HepG2 (cell line): ENCODE measurements around the gene FXYD6. TPM values are rescaled to one million over a fixed set of nuclear protein-coding genes. Genes with fewer than 3 reads are reported as not detected.

Experiments
- ATAC-seq: fragments of 200-7000 bp; cut with Tn5 transposase; 3 replicates; pipeline ENCODE4 v1.9.1; 2020; ENCODE audit warnings: mild to moderate bottlenecking, moderate library complexity
- BruUV-seq: library from RNA; stranded (reverse); fragments of 400-500 nt; replicated peaks from 2 replicates; lab custom pipeline; 2021; lab: Mats Ljungman, UMichigan
- CTCF ChIA-PET: fragments of 300-600 bp; formaldehyde crosslinking; extraction: SDS; loops from one replicate; lab custom pipeline; 2021; ENCODE audit warnings: low total read pairs, inconsistent platforms, low intra/inter-chr PET ratio; lab: Yijun Ruan, JAX
- POLR2A ChIA-PET: fragments of 350-600 bp; sonication (Branson Sonifier 250); formaldehyde crosslinking; loops from one replicate; lab custom pipeline; 2020; ENCODE audit warnings: antibody characterized with exemption, inconsistent platforms; lab: Yijun Ruan, JAX
- DNase-seq: peaks from one replicate; pipeline ENCODE4 v3.0.0-alpha.2; 2015; ENCODE audit warnings: low spot score
- FAIRE-seq: peaks from 3 replicates; lab custom pipeline; 2011; peaks lifted over from hg19 to GRCh38; lab: Jason Lieb, UNC
- H2AFZ ChIP-seq: one replicate; pipeline ENCODE4 v1.6.1; 2011; ENCODE audit warnings: low read length, inconsistent platforms
- H3K27ac ChIP-seq: fragments of 300-600 bp; 3 replicates; pipeline ENCODE4 v1.8.0; 2011; ENCODE audit warnings: mixed run types, mild to moderate bottlenecking, mixed read lengths, low read length, inconsistent platforms; ENCODE audit not compliant: insufficient read depth; ENCODE audit errors: extremely low read length
- H3K27me3 ChIP-seq, 2 experiments: fragments of 200-600 bp in 1 of 2; 2 replicates in 1 of 2; 3 replicates in 1 of 2; pipeline versions ENCODE4 v1.6.0 to v1.8.0; 2011; ENCODE audit warnings: low read length in 2 of 2, mild to moderate bottlenecking in 2 of 2, moderate library complexity in 2 of 2, inconsistent platforms in 1 of 2; ENCODE audit not compliant: insufficient read depth in 2 of 2, control insufficient read depth in 1 of 2
- H3K36me3 ChIP-seq, 2 experiments: fragments of 200-600 bp in 1 of 2; replicated peaks in 1 of 2; 2 replicates in 1 of 2; 3 replicates in 1 of 2; pipeline versions ENCODE4 v1.5.1 to v1.8.0; 2011; ENCODE audit warnings: low read length in 2 of 2, inconsistent platforms in 1 of 2; ENCODE audit not compliant: insufficient read depth in 2 of 2, control insufficient read depth in 1 of 2
- H3K4me1 ChIP-seq: 2 replicates; pipeline ENCODE4 v1.5.1; 2012; ENCODE audit warnings: low read length, inconsistent platforms; ENCODE audit not compliant: insufficient read depth
- H3K4me2 ChIP-seq: 2 replicates; pipeline ENCODE4 v1.6.0; 2011; ENCODE audit warnings: low read depth, low read length, inconsistent platforms
- H3K4me3 ChIP-seq, 3 experiments: fragments of 200-600 bp in 1 of 3; sonication (generic), shearing (Covaris generic) in 1 of 3; replicated peaks in 1 of 3; 2 replicates each; pipeline ENCODE4 v1.5.1; 2011 to 2016; ENCODE audit warnings: low read length in 3 of 3, inconsistent platforms in 2 of 3, low read depth in 2 of 3, mild to moderate bottlenecking in 2 of 3, control low read depth in 1 of 3, mixed read lengths in 1 of 3; ENCODE audit not compliant: insufficient read depth in 1 of 3
- H3K79me2 ChIP-seq: one replicate; pipeline ENCODE4 v1.6.1; 2011; ENCODE audit warnings: low read length, inconsistent platforms; ENCODE audit not compliant: insufficient read depth
- H3K9ac ChIP-seq: 2 replicates; pipeline ENCODE4 v1.6.0; 2011; ENCODE audit warnings: mild to moderate bottlenecking, low read depth, low read length, inconsistent platforms; ENCODE audit not compliant: insufficient read depth
- H3K9me3 ChIP-seq: 2 replicates; pipeline ENCODE4 v1.5.1; 2012; ENCODE audit warnings: mild to moderate bottlenecking, low read length
- H4K20me1 ChIP-seq: 2 replicates; pipeline ENCODE4 v1.6.0; 2011; ENCODE audit warnings: inconsistent platforms, mild to moderate bottlenecking, low read length, moderate library complexity; ENCODE audit not compliant: insufficient read depth
- GZF1 ChIP-seq: sonication (generic); formaldehyde crosslinking; IDR thresholded peaks from 2 replicates; pipeline ENCODE4 v1.5.1; 2020; ENCODE audit warnings: mild to moderate bottlenecking, missing genetic modification reagents
- HMG20A ChIP-seq: IDR thresholded peaks from 2 replicates; pipeline ENCODE4 v1.6.1; 2016; ENCODE audit warnings: borderline replicate concordance
- JUND ChIP-seq: sonication (generic); formaldehyde crosslinking; IDR thresholded peaks from 2 replicates; pipeline ENCODE4 v1.8.0; 2022; ENCODE audit warnings: mild to moderate bottlenecking, missing genetic modification reagents
- KLF11 ChIP-seq: IDR thresholded peaks from 2 replicates; pipeline ENCODE4 v1.6.1; 2016; ENCODE audit warnings: missing compliant biosample characterization
- LBX2 ChIP-seq: sonication (generic); formaldehyde crosslinking; IDR thresholded peaks from 2 replicates; pipeline ENCODE4 v1.5.0; 2020; ENCODE audit warnings: missing genetic modification reagents, mild to moderate bottlenecking, borderline replicate concordance
- NFATC3 ChIP-seq: sonication (generic); formaldehyde crosslinking; IDR thresholded peaks from 2 replicates; pipeline ENCODE4 v1.5.1; 2020; ENCODE audit warnings: mild to moderate bottlenecking, missing genetic modification reagents
- PBX3 ChIP-seq: sonication (generic); formaldehyde crosslinking; IDR thresholded peaks from 2 replicates; pipeline ENCODE4 v1.8.1; 2023; ENCODE audit warnings: missing genetic modification reagents, inconsistent platforms, borderline replicate concordance
- SMARCE1 ChIP-seq: fragments of 450-650 bp; IDR thresholded peaks from 2 replicates; pipeline ENCODE4 v1.6.1; 2017; ENCODE audit warnings: borderline replicate concordance
- THRA ChIP-seq: sonication (generic); formaldehyde crosslinking; IDR thresholded peaks from 2 replicates; pipeline ENCODE4 v1.4.0; 2020; ENCODE audit warnings: missing genetic modification reagents, borderline replicate concordance
- ZFP36 ChIP-seq: fragments of 150-350 bp; IDR thresholded peaks from 2 replicates; pipeline ENCODE4 v1.6.1; 2018; ENCODE audit warnings: borderline replicate concordance, low read length, low read depth; ENCODE audit not compliant: partially characterized antibody
- ZNF251 ChIP-seq: sonication (generic); formaldehyde crosslinking; IDR thresholded peaks from 2 replicates; pipeline ENCODE4 v1.9.0; 2021; ENCODE audit warnings: mild to moderate bottlenecking, missing genetic modification reagents
- ZNF260 ChIP-seq: sonication (generic); formaldehyde crosslinking; IDR thresholded peaks from 2 replicates; pipeline ENCODE4 v1.4.0; 2020; ENCODE audit warnings: missing genetic modification reagents, low read depth, mild to moderate bottlenecking, borderline replicate concordance
- ZNF354B ChIP-seq: sonication (generic); formaldehyde crosslinking; IDR thresholded peaks from 2 replicates; pipeline ENCODE4 v1.8.0; 2022; ENCODE audit warnings: mild to moderate bottlenecking, missing genetic modification reagents
- ZNF770 ChIP-seq: sonication (generic); formaldehyde crosslinking; IDR thresholded peaks from 2 replicates; pipeline ENCODE4 v1.5.0; 2020; ENCODE audit warnings: mild to moderate bottlenecking, missing genetic modification reagents
- ZNF775 ChIP-seq: sonication (generic); formaldehyde crosslinking; IDR thresholded peaks from 2 replicates; pipeline ENCODE4 v1.4.0; 2020; ENCODE audit warnings: missing genetic modification reagents, mild to moderate bottlenecking, moderate library complexity, borderline replicate concordance
- WGBS: methylation state at CpG from one replicate; pipeline ENCODE4 v1.1.6; 2017; ENCODE audit warnings: low lambda C conversion rate; 5-methylcytosine and 5-hydroxymethylcytosine counted together
- in situ Hi-C: cut with HindIII; loops from 2 replicates; pipeline ENCODE4 v1.10.0; 2017; ENCODE audit warnings: low pct_unique_long_range_greater_than_20kb; ENCODE audit not compliant: extremely low pct_ligation_motif_present
- intact Hi-C: fragments of 100-400 bp; cut with micrococcal nuclease; formaldehyde crosslinking; loops from one replicate; pipeline ENCODE4 v1.10.0; 2022; ENCODE audit not compliant: unreplicated experiment
- polyA plus RNA-seq, 8 experiments: library from polyadenylated mRNA; depleted of rRNA in 3 of 8; stranded (reverse) in 7 of 8; unstranded in 1 of 8; fragments of >200 nt; fragmentation: Illumina TruSeq in 4 of 8; extraction: Trizol in 4 of 8; gene quantifications; 2 replicates each; pipeline versions ENCODE4 v1.2.1 to v1.2.3, GENCODE V29; 2011 to 2016; ENCODE audit warnings: low read depth in 4 of 8, missing spikeins in 1 of 8, mixed read lengths in 1 of 8; ENCODE audit not compliant: insufficient read depth in 1 of 8
- total RNA-seq, 5 experiments: library from RNA; depleted of rRNA; stranded (reverse); fragments of >200 nt; fragmentation: Illumina TruSeq; extraction: Trizol; gene quantifications; 2 replicates each; pipeline ENCODE4 v1.2.3, GENCODE V29; 2016; ENCODE audit warnings: low read depth in 1 of 5
- TF ChIP-seq, protein P1 (sequence below): sonication (generic); formaldehyde crosslinking; IDR thresholded peaks from 2 replicates; pipeline ENCODE4 v1.5.1; 2020; ENCODE audit warnings: mild to moderate bottlenecking, missing genetic modification reagents, borderline replicate concordance
- TF ChIP-seq, protein P2 (sequence below): sonication (generic); formaldehyde crosslinking; IDR thresholded peaks from 2 replicates; pipeline ENCODE4 v1.4.0; 2020; ENCODE audit warnings: missing genetic modification reagents

The FXYD6 gene
- total and polyA plus RNA-seq, 2 of the 13 experiments (the other 11 are each of a cell fraction or from before 2014, with no cell fraction given) = not detected

GRCh38 chr11:117838901-117839300 lies 37.6 kb downstream of the FXYD6 start:
- in situ Hi-C loops = loop anchor here (10.0 kb wide), 1 partner anchor 216 kb away; no protein-coding TSS in a partner anchor
- FAIRE-seq (no peak), DNase-seq (no peak), ATAC-seq (no peak)
- WGBS = 0% methylated on average over 8 of the region's 8 CpGs
- Histone ChIP-seq H4K20me1 (no peaks in the 10 kb centered on the region), H3K9ac (no peak overlapping the region), H3K79me2 (no peaks in the 10 kb centered on the region), H3K4me3 (no peak overlapping the region), H3K36me3 (no peaks in the 10 kb centered on the region), H3K27ac (no peak overlapping the region), H3K4me1 (peaks cover 15% of the 10 kb centered on the region), H3K9me3 (no peaks in the 10 kb centered on the region), H2AFZ (no peak overlapping the region), H3K4me2 (no peak overlapping the region), H3K27me3 (peaks cover 13 to 53% of the 10 kb centered on the region in 2 experiments; a peak in 3 of 5 replicates)
- ChIA-PET POLR2A (no interaction called here), CTCF (no interaction called here)
- BruUV-seq = no TSS peak
- intact Hi-C loops = no loop called here
- TF ChIP-seq ZNF260 = no peak
- no peak for TF ChIP-seq JUND (CRISPR knock-in tag)
- TF ChIP-seq KLF11 (CRISPR knock-in tag) = no peak
- no peak for TF ChIP-seq ZNF251 (CRISPR knock-in tag)
- no peak for TF ChIP-seq LBX2
- TF ChIP-seq PBX3 (CRISPR knock-in tag) = no peak
- TF ChIP-seq, protein P1, sequence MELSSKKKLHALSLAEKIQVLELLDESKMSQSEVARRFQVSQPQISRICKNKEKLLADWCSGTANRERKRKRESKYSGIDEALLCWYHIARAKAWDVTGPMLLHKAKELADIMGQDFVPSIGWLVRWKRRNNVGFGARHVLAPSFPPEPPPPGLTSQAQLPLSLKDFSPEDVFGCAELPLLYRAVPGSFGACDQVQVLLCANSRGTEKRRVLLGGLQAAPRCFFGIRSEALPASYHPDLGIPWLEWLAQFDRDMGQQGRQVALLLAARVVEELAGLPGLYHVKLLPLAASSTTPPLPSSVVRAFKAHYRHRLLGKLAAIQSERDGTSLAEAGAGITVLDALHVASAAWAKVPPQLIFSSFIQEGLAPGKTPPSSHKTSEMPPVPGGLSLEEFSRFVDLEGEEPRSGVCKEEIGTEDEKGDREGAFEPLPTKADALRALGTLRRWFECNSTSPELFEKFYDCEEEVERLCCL (CRISPR knock-in tag) = no peak
- TF ChIP-seq, protein P2, sequence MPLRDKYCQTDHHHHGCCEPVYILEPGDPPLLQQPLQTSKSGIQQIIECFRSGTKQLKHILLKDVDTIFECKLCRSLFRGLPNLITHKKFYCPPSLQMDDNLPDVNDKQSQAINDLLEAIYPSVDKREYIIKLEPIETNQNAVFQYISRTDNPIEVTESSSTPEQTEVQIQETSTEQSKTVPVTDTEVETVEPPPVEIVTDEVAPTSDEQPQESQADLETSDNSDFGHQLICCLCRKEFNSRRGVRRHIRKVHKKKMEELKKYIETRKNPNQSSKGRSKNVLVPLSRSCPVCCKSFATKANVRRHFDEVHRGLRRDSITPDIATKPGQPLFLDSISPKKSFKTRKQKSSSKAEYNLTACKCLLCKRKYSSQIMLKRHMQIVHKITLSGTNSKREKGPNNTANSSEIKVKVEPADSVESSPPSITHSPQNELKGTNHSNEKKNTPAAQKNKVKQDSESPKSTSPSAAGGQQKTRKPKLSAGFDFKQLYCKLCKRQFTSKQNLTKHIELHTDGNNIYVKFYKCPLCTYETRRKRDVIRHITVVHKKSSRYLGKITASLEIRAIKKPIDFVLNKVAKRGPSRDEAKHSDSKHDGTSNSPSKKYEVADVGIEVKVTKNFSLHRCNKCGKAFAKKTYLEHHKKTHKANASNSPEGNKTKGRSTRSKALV (CRISPR knock-in tag) = no peak
- TF ChIP-seq THRA = no peak
- no peak for TF ChIP-seq ZFP36
- TF ChIP-seq ZNF354B (CRISPR knock-in tag) = no peak
- no peak for TF ChIP-seq NFATC3
- TF ChIP-seq HMG20A (CRISPR knock-in tag) = no peak
- TF ChIP-seq GZF1 (CRISPR knock-in tag) = no peak
- no peak for TF ChIP-seq ZNF775 (CRISPR knock-in tag)
- TF ChIP-seq ZNF770 = no peak
- no peak for TF ChIP-seq SMARCE1
